Dermis blood vessel endothelial cell (primary cell): ENCODE data around the gene DRD2. TPM values are rescaled to one million over a fixed set of nuclear protein-coding genes. Genes with fewer than 3 reads are reported as not detected.
"Not testable (repeated sequence)": the region's sequence is repeated elsewhere in the genome, so short reads cannot be mapped to it uniquely, and the experiment has no call there.

Source experiments
- DNase-seq: peaks from one replicate; pipeline ENCODE4 v3.0.0; 2010
- total RNA-seq: library from RNA; depleted of rRNA; stranded (reverse); fragments of >200 nt; gene quantifications from 2 replicates; pipeline ENCODE4 v1.2.3, GENCODE V29; 2014

DRD2 gene
- total RNA-seq = not detected in 2 replicates

DNA sequence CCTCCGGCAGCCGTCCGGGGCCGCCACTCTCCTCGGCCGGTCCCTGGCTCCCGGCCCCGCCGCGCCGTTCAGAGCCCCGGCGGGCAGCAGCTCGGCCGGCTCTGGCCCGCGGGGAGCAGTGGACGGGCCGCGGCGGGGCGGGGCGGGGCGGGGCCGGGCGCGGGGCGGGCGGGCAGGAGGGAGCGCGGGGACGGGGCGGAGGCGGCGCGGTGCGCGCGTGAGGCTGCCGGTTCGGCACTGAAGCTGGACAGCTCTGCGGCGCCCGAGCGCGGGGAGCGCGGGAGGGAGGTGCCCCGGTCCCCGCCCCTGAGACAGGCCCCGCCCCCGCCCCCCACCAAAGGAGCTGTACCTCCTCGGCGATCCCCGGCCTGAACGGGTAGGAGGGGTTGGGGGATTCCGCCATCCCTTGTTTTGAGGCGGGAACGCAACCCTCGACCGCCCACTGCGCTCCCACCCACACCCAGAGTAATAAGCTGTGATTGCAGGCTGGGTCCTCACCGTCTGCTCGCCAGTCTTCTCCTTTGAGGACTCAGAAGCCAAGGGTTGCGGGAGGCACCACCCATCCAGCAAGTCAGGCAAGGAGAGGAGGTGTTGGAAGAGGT, at the start of gene DRD2:
Gene DRD2 (minus strand): TSS at position 239 of the 602 bp plus-strand sequence. CDS start 50,747 bp downstream, outside the sequence.
- no peak for DNase-seq

DNA sequence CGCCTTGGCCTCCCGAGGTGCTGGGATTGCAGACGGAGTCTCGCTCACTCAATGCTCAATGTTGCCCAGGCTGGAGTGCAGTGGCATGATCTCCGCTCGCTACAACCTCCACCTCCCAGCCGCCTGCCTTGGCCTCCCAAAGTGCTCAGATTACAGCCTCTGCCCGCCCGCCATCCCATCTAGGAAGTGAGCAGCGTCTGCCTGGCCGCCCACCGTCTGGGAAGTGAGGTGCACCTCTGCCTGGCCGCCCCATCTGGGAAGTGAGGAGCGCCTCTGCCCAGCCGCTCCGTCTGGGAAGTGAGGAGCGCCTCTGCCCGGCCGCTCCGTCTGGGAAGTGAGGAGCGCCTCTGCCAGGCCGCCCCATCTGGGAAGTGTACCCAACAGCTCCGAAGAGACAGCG, 48.7 kb upstream of the DRD2 start:
- not testable (repeated sequence) for DNase-seq

DNA sequence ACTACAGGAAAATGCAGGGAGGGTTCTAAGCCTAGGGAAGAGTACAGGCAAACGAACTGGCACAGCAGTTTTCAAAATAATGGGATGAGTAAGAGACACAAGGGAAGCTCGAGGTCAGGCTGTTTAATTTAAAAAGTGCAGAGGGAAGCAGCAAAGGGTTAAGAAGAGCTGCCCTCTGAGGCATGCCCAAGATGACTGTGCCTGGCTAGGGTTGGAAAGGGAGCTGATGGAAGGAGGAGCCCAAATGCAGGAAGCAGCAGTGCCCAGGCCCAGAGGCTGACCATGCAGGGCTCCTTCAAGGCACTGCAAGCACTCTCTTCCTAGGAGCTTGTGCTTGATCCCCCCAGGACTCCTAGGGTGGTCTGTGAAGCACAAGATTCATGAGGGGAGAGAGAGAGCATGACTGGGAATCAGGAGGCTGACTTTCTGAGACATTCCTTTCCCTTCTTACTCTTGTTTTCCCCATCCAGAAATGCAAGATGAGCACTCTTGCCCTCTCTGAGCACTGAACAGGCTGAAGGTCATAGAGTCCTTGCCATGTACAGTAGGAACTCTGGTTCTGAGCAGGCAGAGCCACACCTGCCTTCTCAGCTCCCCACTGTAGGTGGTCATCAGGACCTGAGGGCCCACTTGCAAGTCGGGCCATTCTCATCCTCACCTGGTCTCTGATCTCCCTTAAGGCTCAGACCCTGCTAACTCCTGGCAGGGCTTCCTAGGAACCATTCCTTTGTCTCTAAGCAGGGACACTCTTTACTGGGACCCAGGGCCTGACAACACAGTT, 46.7 kb upstream of the DRD2 start:
- DNase-seq = no peak

DNA sequence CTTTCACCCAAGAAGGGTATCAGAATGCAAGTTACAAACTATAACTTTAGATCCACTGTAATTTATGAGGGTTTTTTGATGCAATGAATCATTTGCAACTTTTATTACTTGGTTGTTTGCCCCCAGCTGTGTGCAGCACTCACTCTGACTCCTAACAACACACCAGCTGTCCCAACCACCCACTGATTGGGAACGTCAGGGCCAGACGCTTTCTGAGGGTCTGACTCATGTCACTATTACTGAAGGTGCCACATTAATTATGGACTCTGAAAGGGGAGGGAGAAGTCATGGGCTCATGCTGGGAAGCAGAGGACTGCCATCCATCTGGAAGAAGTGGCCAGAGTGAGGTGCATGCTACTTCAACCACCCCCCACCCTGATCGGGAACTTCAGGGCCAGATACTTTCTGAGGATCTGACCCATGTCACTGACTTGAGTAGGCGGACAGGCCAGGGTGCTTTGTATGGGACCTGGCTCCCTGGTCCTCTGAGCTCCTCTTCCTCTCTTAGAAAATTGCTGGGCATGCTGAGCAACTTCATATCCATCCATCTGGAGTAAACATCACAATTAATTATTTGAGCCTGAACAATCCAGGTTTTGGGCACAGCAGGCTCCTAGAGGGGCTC, 44.9 kb upstream of the DRD2 start:
- no peak for DNase-seq

DNA sequence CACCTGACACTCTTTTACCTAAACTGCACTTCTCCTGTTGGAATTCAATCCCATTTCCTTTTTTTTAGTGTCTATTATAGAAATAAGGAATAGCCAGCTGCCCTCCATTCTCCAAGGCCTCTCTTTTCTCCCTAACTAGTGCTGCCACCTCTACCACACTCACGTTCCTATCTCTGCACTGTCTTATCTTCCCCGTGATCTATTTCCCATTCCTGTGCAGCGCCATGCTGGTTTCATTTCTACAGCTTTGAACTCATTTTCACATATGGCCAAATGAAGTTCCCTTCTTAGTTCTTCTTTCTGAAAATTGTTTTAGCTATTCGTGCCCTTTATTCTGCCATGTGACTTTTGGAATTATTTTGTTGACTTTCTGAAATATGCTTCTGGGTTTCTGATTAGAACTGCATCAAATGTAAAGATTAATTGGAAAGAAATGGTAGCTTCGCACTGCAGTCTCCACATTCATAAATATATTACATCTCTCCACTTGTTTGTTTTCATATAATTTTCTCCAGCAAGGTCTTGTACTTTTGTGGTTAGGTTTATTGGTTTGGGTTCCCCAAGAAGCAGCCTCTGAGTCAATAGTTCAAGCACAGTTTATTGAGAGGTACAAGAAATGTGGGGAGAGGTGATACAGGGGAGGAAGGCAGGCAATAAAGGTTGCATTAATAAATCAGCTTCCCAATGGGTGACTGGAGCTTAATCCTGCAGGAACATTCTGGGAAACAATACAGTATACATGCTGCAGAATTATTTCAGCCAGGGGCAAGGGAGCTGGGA, 43.7 kb upstream of the DRD2 start:
- no peak for DNase-seq

DNA sequence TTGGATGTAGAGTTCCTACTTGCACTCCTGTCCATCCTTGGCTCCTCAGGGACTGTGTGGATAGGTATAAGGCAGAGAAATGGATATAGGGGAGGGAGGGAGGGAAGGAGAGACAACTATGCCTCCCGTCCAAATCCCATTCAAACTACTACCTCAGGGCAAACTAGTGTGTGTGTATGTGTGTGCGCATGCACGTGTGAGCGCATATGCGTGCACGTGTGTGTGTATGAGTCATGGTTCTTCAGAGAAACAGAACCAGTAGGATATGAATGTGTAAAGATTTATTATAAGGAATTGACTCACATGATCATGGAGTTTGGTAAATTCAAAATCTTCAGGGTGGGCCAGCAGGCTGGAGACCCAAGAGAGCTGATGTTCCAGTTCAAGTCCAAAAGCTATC, 42.2 kb upstream of the DRD2 start:
- DNase-seq = no peak

DNA sequence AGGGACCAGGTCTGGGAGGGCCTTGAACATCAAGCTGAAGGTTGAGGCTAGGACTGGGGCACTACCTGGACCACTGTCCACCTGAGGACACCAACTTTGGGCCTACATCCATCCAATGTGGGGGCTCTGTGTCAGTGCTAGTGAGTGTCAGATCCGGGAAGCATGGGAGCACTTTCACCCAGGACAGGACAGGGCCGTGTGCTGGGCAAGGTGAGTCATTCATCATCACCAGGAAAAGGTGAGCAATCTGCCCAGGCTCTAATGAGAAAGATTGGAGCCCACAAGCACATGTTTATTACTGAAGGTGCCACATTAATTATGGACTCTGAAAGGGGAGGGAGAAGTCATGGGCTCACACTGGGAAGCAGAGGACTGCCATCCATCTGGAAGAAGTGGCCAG, 39.7 kb upstream of the DRD2 start:
- no peak for DNase-seq

DNA sequence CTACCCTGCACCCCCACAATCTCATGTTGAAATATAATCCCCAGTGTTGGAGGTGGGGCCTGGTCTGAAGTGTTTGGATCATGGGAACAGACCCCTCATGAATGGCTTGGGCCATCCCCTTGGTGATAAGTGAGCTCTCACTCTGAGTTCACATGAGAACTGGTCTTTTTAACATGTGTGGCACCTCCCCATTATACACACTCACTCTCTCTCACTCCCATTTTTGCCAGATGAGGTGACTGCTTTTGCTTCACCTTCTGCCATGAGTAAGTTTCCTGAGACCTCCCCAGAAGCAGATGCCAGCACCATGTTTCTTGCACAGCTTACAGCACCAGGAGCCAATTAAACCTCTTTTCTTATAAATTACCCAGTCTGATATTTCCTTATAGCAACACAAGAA, 32.1 kb upstream of the DRD2 start:
- DNase-seq = no peak

DNA sequence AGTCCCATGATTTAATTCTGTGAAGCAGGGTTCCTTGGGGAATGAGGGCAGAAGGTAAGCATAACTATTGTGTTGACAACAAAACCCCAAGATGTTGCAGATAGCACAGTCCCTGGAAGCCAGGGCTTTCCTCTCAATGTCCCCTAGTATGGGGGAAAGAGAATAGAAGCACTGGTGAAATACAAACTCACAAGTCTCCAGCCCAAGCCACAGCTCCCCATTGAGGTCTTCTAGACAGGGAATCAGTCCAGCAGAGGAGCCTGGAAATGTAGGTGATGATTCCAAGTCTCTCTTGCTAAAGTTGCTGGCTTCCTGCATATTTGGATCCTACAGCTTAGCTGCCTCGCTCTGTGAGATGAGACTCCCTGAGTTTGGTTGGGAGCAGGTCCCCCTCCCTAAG, 31.7 kb upstream of the DRD2 start:
- no peak for DNase-seq

DNA sequence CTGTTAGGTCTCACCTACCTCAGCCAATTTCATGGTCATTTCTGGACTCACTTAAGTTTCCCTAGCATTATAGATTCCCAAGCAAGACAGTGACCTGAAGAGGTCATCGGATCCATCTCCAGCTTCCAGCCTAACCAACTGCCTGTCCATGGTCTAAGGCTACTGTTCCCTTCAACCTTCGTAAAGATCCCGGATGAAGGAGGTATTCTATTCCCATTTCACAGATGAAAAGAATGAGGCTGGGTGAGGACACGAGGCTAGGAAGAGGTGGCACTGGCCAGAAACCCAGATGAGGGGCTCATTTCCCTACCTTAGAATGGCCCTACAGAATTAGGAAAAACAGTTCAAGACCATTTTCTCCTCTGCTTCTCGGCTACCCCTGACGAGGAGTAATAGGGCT, 31.3 kb upstream of the DRD2 start:
- DNase-seq = no peak

DNA sequence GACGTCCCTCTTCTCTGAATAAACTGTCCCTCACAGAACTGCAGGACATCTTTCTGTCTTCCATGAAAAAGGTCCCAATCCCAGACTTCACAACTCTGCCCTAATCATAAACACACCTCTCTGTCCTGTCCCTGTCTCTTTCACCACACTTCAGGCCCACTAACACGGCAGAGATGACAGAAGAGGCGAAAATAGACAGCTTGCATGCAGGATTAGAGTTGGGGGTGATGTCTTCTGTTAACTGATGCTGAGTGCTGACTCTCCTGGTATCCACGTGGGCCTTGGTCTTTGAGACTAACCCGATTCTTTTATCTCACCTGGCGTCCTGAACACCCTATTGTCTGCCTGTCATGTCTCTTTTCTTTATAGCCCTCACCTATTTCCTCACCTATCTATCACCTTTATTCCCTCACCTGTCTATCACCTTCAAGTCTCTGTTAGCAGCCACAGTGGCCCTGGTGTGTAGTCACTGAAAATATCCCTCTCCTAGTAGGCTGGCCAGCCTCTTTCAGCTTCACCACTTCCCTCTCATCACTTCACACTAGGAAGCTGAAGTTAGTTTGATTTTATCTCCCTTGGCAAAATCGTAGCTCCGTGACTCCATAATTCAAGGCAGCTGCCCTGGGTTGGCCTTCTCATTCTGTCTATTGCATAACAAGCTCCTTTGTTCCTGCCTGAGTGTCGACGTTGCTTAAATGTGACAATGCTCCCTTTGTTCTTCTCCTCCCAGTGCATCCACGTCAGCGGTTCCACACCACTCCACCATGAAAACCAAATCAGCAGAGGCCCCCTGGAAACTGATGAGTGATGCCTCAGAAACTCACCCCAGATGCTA, 30.6 kb upstream of the DRD2 start:
- no peak for DNase-seq

DNA sequence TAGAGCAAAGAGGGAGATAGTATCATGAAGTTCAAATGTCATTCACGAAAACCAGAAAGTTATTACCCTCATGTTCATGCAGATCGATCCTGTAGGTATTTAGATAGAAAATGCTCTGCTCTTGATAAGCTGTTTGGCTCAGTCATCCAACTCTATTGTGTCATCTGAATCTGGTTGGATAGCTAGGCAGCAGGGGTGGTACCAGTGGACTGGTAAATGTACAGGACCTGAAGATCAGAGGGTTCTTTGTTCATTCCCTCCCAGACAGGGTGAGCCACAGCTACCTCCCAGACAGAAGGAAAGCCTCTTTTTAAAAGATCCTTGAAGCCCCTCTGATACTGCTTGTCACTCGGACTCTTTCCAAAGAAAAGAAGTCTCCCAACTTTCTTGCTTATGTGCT, 29.8 kb upstream of the DRD2 start:
- no peak for DNase-seq

DNA sequence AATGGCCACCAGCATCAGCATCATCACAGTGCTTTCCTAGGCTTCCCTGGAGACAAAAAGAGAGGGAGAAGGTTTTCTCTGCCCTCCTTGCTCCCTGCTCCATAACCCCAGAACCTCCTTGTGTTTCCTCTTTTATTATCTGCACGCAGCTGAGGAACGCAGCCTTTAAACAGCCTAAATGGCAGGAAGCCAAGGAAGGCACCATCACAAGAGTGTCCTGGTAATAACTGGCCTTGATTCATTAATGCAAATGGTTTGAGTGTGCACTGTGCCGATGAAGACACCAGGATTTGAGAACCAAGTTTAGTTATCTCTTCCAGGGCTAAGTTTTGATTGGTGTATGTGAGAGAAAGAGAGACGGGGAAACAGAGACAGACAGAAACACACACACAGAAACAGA, 29.4 kb upstream of the DRD2 start:
- no peak for DNase-seq

DNA sequence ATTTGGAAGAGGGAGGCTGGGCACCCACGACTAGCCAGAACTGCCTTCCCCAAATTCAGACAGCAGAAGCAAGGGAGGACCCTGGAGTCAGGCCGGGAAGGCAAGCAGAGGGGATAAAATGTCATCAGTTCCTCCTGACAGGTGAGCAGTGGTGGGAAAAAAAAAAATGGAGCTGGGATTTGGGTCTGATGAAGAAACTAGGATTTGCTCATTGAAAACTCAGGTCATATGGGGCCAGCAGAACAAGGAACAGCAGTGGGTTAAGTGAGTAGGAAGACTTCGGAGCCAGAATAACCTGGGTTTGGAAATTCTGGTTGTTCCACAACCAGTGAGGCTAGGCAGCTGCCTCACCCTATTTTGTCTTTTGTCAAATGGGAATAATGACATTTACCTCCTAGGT, 28.9 kb upstream of the DRD2 start:
- no peak for DNase-seq

DNA sequence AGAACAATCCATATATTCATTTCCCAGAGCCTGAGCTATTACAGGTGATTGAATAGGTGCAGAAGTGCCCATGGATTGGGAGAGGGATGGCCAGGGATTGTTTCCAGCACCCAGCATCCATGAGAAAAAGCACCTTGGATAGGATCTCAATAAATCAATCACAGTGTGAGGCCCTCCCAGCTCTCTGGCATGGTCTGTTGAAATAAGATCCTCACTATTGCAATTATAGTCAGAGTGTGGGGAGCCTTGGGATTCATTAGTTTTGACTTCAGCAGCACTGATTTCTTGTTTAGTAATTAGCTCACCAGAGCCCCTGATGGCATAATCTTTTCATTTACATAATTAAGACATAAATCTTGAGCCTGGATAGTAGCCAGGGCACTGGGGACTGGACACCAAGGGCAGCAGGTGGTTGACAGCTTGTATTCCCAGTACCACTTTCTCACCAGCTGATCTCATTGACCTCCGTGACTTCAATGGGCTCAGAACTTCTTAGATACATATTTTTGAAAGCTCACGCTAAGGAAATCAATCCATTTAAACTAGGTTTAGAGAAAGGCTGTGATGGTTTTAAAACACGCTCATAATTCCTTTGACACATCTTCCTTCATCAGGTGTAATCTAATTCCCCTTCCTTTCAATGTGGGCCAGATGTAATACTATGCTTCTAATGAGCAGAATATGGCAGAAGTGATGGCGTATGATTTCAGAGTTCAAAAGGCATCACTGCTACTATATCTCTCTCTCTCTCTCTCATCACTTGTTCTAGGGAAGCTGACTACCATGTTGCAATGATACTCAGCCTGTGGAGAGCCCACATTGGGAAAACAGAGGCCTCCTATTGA, 22.1 kb upstream of the DRD2 start:
- DNase-seq = no peak

DNA sequence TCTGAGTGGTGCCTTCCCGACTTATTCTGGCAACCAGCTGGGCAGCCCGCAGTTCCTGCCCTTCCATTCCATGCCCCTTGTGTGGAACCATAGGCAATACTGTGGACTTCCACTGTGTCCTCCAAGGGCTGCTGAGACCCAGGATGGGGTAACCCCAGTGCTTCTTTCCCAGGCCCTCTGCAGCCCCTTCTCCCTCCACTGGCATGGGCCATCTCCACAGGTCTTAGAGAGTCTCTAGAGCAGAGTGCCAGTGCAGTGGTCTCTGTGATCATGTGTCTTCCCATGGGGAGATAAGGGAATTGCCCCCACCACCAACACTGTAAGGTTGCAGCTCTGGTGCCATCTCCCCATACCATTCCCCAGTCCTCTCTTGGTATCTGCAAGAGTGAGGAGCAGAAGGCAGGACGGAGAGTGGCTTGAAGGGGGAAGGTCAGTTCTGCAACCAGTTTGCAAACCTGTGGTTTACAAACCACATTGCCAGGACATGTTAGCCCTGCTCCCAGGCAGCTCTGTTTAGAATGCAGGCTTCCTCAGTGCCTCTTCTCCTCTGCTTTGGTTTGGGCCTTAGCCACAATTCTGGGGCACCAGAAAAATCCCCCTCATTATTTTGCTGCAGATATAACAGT, 20.9 kb upstream of the DRD2 start:
- DNase-seq = no peak

DNA sequence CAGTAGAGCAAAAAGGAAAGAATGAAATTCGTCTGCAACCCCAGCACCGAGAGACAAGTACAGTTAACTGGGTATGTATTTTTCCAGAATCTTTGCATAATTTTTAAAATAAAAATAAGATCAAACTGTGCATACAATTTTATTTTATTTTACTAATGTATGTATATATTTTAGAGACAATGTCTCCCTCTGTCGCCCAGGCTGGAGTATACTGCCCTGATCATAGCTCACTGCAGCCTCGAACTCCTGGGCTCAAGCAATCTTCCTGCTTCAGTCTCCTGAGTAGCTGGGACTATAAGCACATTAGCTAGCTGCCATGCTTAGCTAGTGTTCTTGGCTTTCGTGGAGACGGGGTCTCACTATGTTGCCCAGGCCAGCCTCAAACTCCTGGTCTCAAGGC, 18.8 kb upstream of the DRD2 start:
- no peak for DNase-seq

DNA sequence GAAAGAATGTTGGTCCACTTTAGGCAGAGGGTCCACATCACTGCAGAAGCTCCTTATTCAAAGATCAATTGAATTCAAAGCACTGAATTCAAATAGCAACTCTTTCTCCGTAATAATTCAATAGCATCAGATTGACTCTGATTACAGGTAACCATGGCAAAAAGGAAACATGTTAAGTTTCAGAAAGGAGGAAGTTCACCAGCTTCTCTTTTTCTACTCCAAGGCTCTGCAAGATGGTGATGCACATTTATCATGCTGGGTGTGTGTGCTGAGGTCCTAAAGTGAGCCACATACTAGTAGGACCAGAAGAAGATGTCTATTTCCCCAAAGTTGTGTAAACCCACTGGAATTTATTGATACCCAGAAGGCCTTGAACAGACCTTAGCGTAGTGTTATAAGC, 18.0 kb upstream of the DRD2 start:
- no peak for DNase-seq

DNA sequence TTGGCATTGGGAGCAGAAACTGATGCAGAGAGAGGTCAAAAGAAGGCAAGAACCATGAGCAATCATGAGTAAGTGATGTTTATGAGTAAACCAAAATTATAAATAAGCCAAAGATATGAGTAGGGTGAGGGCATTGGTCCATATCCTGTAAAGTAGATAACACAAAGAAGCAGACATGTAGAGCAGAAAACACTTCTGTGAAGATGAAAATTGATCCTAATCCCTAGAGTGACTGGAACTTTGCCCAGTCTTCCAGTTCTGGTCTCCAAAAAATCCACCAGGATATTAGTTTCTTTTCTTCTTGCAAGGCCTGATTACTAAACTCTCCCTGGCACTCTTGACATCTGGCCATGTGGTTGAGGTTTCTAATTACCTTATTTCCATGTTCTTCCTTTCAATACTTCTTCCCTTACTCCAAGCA, 13.7 kb upstream of the DRD2 start:
- DNase-seq = no peak

DNA sequence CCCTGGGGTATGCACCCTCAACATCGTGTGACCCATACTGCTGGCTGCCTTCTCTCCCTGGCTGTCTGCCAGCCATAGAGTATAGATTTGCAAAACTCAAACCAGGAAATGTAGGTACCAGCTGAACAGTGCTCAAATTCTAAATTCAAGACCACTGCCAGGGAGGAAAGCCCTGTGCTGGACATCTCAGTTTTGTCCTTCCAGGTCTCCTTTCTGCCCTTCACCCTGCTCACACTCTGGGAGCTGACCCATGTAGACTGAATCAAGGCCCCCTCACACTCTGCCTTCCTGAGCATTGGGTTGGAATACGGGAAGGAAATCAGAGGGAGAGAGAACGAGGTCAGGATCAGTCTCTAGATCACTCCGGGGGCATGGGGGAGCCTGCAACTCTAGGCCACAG, 12.4 kb upstream of the DRD2 start:
- no peak for DNase-seq

DNA sequence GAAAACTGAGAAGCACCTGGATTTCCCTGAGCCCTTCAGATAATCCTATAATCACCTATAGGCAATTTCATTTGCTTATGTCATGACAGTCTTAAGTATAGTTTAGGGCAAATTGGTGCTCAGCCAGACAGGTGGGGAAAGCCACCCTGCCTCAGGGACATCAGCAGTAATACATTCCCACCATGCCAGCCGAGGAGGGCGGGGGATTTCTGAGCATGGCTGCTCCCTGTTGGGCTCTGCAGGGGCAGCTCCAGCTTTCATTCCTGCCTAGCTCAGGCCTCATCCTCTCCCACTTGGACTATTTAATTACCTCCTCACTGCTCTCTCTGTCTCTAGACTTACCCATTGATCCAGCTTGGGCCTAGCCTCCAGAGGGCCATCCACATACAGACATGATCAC, 9.0 kb upstream of the DRD2 start:
- no peak for DNase-seq
